Uterus (tissue), 2 donors: ENCODE measurements around the gene PIK3C3.

Experiments
- CTCF ChIP-seq, 4 experiments: fragments of 200-600 bp in 2 of 4; fragments of 450-650 bp in 2 of 4; sonication (generic) in 2 of 4; IDR thresholded peaks; one replicate each; pipeline ENCODE4 v1.5.1; 2016 to 2019; ENCODE audit warnings: antibody characterized with exemption in 4 of 4, mild to moderate bottlenecking in 2 of 4, moderate library complexity in 1 of 4
- POLR2A ChIP-seq, 2 donors: fragments of 450-650 bp; IDR thresholded peaks; one replicate each; pipeline ENCODE4 v1.6.1; 2016; ENCODE audit warnings: antibody characterized with exemption in 2 of 2, mild to moderate bottlenecking in 1 of 2, moderate library complexity in 1 of 2

- TF ChIP-seq CTCF (IDR thresholded peaks at IDR 0.05) (no peak), POLR2A (IDR thresholded peaks at IDR 0.05) (no peak)
Measured at GRCh38 chr18:42074704-42075103, 119.7 kb downstream of the PIK3C3 start.
